NOMO-1 (cell line): Measurements from ENCODE around the gene PTGFRN.

Experiments
- DNase-seq, 2 experiments: peaks; one replicate each; lab custom pipeline; 2025; ENCODE audit not compliant: unreplicated experiment in 2 of 2; lab: John Stamatoyannopoulos, UW

Gene PTGFRN

DNA sequence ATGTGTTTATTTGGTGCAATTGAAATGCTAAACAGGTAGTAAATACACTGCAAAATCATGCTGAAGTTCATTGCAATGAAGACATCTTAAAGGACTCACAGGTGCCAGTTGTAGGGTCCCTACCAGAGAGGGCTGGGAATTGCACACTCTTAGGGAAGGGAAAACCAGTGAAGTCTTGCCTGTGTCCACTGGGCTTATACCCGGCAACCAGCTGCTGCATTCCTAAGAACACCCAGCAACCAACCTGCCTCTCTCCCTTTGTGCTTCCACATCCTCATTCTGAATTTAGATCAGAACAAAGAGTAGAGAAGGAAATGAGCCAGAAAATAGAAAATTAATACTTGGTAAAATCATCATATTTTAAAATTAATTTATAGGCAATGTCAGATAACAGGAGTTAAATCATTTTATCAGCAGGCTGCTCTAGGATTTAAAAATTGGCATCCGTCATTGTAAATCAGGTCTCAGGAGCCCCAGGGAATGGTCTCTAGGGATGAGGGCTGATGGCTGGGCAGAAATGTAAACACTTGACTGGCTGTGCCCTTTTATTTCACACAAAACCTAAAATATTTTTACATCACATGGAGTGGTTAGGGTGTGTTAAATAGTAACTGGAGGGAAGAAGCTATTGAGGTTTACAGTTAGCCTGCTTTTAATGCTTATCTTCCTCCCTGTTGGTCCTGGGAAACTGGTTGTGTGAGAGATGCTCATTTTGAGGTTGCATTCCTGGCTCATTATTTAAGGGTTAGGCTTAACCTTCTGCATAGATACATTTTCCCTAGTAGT is 31.3 kb downstream of the PTGFRN start:
- no peak for DNase-seq

DNA sequence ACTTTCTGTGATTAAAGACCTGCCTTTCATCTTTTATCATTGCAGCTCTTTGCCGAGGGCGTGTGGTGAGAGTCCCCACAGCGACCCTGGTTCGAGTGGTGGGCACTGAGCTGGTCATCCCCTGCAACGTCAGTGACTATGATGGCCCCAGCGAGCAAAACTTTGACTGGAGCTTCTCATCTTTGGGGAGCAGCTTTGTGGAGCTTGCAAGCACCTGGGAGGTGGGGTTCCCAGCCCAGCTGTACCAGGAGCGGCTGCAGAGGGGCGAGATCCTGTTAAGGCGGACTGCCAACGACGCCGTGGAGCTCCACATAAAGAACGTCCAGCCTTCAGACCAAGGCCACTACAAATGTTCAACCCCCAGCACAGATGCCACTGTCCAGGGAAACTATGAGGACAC is 32.0 kb downstream of the PTGFRN start:
- DNase-seq: no peak

DNA sequence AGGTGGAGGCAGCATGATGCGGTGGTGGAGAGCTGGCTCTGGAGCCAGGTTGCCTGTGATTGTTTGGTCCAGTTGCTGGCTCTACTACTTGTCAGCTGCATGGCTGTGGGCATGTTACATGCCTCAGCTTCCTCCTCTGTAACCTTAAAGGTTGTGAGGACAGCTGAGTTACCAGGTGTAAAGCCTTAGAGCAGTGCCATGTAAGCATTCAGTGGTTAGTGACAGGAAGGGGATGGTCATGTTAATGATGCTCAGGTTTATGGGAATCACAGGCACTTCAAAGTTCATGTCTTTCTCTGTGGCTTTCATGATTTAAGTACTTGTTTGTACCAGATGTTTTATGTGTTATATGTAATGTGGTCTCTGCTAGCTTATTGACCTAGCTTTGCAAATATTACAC is 32.6 kb downstream of the PTGFRN start:
- no peak for DNase-seq

DNA sequence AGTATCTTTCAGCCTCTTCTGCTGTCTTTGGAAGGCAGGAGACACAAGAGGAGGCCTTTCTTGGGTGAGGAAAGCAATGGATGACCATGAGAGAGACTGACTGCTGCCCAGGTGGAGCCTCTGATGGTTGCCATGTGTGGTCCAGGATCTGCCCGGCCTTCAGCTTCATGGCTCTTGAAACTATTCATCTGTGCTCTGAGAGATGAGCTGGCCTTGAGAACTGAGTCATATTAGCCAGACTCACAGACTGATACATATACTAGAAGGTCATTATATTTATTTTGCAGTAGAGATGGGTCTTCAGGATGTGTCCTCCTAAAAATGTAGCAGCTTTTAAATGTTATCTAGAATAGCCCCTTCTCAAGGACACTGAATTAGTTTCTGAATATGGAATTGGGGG is 33.7 kb downstream of the PTGFRN start:
- no peak for DNase-seq

DNA sequence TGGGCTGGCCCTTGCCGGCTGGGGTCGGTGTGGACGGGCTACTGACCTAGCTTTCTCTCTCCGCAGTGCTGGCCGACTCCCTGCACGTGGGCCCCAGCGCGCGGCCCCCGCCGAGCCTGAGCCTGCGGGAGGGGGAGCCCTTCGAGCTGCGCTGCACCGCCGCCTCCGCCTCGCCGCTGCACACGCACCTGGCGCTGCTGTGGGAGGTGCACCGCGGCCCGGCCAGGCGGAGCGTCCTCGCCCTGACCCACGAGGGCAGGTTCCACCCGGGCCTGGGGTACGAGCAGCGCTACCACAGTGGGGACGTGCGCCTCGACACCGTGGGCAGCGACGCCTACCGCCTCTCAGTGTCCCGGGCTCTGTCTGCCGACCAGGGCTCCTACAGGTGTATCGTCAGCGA is 34.9 kb downstream of the PTGFRN start:
- DNase-seq: no peak

DNA sequence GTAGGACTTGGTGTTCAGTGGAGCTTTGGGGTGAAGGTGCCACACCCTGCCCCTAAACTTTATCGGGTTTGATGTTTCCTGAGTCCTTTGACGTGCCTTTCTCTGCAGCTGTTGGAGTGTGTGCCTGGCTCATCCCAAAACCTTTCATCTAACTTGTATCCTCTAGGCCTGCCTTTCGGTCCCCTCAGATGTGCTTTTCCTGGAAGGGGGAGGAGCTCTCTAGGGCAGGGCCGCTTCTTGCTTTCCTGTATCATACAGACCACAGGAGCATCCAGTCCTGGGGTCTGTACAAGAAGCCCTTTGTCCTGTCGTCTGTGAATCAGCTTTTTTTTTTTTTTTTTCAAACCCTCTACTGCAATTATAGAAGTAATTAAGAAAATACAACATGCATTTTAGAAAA is 35.7 kb downstream of the PTGFRN start:
- DNase-seq: no peak

DNA sequence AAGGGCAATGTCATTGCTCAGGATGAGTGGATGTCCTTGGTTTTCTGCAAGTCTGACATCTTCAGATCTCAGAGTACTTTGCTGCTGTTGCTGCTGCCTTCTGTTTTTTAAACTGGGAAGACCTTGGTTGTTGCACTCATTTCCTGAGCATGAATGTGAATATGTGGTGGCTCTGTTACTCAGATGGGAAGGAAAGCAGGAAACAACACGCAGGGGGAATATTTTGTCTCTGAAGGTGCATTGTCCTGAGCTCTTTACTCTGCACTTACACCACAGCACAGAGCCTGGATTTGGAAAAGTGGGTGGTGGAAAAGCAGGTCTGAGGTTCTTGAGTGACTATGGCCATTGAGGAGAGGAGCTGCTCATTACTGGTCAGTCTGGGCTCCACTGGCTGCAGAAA is 36.3 kb downstream of the PTGFRN start:
- DNase-seq: no peak

DNA sequence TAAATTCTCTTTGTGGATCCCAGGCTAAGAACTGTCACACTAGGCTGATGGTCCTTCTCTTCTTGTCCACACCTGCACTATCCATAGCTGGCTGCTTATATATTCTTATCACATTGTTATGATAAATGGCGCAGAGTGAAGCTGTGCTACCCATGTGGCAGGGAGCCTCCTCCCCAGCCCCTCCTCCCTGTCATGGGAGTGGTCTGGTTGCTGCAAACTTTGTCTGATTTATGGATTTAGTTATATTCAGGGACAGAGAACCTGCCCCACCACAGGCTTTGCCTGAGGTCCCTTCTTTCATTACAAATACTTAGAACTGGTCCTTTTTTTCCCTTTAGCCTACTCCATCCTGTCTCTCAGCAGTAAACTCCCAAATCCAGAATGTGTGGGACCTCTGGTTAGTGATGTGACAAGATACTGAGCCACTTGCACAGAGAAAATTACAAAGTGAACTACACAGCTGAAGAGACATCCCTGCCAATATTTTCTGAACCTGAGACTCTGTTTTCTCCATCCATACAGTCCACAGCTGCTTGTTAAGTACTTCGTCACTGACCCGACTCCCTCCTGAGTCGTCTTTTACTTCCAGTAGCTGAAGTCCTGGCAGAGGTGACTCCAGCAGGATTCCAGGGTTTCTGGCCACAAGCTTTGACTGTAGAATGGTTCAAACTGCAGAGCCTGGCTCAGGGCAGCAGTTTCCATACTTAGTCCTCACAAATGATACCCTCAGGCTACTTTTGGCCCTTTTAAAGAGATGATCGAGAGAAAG is 37.6 kb downstream of the PTGFRN start:
- DNase-seq: no peak

DNA sequence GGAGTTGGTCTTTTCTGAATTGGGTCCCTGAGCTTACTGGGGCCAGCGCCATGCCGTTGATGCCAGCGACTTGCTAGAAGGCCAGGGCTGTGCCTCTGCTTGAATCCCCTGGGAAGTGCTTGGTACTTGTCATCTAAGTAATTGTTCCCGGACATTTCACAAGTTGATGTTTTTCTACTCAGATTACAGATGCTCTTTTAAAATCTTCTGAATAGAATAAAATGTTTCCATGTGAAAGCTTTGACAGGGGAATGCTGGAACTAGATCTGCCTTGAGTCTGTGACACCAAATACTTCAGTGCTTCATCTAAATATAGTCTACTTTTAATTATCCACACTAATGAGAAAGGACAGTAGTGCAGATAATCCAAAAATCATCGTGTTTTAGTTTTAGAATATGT is 38.3 kb downstream of the PTGFRN start:
- no peak for DNase-seq

DNA sequence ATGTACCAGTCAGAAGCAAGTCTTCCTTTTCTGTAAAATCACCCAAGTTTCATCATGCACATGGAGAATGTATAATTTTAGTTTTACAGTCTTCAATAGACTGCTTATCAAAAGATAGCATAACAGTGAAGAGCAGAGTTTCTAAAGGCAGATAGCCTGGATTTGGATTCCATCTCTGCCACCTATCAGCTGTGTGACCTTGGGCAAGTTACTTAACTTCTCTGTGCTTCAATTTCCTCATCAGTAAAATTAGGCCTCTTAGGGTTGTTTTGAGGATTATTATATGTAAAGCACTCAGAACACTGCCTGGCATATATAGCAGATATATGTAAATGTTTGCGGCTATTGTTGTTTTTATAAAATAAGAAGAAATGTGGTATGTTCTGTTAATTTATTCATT is 38.9 kb downstream of the PTGFRN start:
- no peak for DNase-seq

DNA sequence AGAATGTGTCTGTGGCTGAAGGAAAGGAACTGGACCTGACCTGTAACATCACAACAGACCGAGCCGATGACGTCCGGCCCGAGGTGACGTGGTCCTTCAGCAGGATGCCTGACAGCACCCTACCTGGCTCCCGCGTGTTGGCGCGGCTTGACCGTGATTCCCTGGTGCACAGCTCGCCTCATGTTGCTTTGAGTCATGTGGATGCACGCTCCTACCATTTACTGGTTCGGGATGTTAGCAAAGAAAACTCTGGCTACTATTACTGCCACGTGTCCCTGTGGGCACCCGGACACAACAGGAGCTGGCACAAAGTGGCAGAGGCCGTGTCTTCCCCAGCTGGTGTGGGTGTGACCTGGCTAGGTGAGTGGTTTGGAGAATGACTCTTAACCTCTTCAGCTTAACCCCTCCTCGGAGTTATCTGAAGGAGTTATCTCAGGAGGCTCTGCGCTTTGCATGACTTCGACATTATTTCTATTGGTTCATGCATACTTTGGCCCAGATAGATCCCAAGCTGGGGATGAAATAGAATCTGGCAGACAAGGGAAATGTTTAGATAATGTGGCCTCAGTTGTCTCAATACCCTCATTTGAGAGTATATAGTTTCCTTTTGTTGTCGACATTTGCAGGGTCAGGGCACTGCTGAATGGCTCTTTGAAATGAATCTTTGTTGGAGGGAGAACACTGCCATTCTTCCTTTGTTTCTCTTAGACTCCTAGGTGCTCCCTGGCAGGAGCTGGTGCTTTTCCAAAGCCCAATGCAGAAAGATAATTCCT is 39.7 kb downstream of the PTGFRN start:
- no peak for DNase-seq

DNA sequence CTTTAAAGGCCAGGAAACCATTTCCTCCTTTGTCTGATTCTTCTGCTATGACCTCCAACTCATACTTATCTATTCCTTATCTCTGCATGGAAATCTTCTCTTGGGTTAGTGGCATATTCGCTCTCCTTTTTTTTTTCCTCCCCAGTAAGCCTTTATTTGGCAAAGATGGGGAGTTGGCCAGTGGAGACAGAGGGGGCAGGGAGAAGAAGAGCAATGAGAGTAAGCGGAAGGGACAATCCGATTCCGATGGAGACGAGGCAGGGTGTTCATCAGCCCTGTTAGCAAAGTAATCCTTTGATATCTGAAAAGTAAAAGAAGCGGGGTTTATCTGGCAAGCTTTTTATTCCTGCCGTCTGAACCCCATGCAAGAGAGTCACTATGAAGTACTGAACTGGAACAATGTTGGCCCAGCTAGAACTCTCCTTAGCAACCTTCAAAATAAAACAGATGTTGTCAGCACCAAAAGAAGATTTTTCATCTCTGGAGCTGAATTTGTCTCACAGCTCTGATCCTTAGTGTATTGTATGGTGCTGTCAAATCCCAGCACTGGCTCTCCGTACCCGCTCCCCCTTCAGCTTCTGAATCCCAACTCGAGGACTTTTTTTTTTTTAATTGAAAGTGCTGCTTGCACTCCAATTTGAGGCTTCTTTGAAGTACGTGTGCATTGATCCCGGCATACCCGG is 40.9 kb downstream of the PTGFRN start:
- no peak for DNase-seq

DNA sequence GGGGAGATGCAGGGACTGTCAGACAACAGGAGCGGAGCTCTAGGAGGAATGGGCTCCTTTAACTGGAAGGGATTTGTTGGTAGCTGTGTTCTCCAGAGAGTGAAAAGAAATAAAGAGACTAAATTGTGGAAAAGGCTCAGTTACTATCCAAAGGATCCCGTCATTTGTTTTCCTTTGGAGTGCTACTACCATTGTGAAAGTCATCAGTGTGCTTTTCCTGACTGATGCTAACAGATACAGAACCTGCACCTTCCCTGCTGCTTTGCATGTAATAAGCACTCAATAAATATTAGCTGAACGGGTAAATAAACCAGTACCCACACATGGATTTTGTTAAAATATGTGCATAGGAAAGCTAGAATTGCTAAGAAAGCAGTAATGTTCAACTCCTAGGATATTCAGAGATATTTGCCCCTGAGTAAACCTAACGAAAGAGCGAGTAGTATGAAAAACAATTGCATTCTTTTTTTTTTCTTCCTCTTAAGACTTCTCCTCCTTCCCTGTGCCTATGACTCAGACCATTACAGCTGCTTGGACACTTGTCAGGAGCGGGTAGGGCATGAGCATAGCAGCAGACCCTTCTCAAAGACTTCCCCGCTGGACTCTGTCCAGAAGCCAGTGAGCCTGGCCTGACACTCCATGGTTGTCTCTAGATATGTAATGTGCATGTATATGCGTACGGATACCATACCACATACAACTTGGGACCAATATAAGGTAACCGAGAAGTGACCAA is 41.7 kb downstream of the PTGFRN start:
- DNase-seq: no peak

DNA sequence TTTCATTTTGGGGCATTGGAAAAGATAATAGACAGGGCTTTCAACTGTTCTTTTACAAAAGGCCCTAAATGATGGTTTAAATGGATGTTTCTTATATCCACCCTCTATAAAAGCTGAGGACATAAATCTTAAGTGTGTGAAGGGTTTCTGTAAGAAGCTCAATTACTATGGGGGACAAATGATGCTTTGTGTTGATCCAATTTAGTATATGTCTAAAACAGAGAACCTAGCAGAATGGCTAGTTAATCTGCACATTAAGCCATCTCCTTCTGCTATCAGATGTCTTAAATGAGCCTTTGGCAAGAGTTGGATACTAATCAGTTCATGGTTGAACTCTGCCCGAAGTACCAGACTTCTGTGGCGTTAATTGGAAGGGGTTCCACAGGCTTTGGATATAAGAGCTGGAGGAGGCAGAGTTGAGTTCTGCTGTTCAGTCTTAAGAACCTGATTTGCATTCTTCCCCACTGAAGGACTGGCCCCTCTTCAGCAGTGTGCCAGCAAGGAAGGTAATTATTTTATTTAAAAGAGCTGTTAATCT is 43.1 kb downstream of the PTGFRN start:
- no peak for DNase-seq

DNA sequence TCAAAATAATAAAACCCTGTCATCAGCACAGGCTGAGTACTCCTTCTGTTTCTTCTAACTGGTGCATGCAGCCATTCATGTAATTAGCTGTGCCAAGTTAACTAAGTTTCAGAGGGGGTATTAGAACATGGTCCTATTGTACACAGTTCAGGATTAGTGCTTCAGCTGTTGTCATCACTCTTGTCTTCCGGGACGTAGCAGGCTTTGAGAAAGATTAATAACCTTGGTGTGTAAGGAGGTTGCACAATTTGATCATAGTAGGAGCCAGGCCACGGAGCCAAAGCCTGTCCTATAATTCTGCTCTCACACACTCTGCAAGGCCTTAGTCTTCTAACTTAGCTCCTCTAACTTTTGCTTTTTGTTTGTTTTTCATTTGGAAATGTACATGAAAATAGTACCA is 44.7 kb downstream of the PTGFRN start:
- peak in 1 of 2 experiments; percentile 54 for DNase-seq

DNA sequence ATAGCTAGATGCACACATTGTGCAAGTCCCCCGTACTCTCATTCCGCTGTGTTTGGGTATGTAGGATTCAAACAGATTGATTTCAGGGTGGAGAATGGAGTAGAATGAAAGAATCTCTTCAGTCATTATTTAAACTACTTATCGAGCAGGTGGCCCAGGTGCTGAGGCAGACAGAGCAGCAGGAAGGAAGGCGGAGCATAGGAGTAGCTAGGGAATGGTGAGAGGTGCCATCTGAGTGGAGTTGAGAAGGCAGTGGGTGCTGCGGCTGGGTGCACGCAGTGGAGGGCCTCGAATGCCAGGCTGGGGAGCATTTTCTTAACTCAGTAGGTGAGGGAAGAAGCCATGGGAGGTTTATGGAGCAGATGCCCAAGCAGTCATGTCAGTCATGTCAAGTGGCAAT is 46.7 kb downstream of the PTGFRN start:
- DNase-seq: no peak

DNA sequence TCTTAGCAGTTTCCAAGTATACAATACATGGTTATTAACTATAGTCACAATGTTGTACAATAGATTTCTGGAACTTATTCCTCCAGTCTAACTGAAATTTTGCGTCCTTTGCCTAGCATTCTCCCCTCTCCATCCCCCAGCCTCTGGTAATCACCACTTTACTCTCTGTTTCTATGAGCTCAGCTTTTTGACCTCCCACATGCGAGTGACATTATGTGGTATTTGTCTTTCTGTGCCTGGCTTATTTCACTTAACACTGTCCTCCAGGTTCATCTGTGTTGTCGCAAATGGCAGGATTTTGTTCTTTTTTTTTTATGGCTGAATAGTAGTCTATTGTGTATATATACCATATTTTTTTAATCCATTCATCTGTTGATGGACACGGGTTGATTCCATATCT is 47.9 kb downstream of the PTGFRN start:
- no peak for DNase-seq

DNA sequence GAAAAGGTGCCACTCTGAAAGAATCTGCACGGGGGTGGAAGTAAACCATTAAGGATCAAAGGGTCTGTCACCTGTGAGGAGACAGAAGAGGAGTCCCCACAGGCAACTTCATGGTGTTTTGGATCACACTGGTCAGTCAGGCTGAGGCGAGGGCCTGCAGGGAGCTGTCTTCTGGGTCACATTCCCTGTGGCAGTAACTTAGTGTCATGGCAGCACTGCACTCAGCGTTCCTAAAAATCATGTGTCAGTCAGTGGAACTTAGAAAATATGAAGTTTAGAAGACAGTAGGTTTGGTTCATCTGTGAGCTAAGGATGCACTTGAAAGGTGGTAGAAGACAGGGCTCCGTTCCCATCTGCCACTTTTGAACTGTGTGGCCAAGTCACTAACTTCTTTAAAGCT is 48.4 kb downstream of the PTGFRN start:
- DNase-seq: no peak

DNA sequence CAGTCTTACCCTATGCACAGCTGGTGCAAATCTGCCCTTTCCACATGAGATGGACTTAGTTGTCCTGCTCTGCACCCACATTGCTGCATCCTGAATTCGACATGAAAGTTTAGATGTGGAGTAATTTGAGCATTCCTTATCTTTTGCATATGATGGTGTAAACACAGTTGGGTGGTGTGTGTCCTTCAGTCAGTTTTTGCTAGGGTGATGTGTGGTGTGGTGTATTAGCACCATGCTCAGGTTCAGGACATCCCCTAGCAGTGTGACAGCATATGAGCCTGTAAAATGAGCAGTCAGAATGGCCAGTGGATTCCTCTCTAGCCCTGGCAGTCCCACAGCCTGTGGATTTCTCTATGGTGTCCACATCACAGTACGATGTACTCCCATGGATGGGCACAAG is 49.3 kb downstream of the PTGFRN start:
- DNase-seq: no peak

DNA sequence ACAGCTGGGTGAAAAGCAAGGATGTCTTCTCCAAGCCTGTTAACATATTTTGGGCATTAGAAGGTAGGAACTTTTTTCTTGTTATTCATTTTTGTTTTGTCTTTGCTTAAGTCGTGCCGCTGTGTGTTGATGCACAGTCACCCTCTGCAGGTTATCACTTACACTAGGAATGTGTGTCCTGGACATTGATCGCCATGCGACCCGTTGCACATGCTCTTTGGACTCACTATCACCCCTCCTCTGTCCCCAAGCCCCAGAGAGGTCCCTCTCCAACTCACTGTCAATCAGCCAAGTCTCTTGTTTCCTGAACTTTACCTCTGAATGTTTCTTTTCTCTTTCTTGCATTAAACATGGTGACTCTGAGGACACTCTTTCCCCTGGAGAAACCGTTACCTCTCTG is 51.9 kb downstream of the PTGFRN start:
- DNase-seq: no peak
